Activated naive CD4-positive, alpha-beta T cell treated with anti-CD3 and anti-CD28 coated beads for 36 hours (primary cell): ENCODE data around the gene ALK. TPM values are rescaled to one million over a fixed set of nuclear protein-coding genes. Genes with fewer than 3 reads are reported as not detected.

ENCODE experiments used
- CTCF ChIA-PET: fragments of 350-600 bp; sonication (Branson Sonifier 250); formaldehyde crosslinking; loops from one replicate; lab custom pipeline; 2021; ENCODE audit warnings: antibody characterized with exemption; lab: Charles Lee
- DNase-seq: peaks from one replicate; pipeline ENCODE4 v3.0.0-alpha.2; 2020
- H3K27ac Mint-ChIP-seq: one replicate; pipeline ENCODE4 v1.8.0; 2021; ENCODE audit warnings: mild to moderate bottlenecking, mixed read lengths
- H3K27me3 Mint-ChIP-seq: one replicate; pipeline ENCODE4 v1.8.0; 2021; ENCODE audit warnings: low read depth, mixed read lengths
- H3K36me3 Mint-ChIP-seq: one replicate; pipeline ENCODE4 v1.8.0; 2021; ENCODE audit warnings: low read depth, mixed read lengths
- H3K4me1 Mint-ChIP-seq: one replicate; pipeline ENCODE4 v1.8.0; 2021; ENCODE audit warnings: low read depth, mixed read lengths
- H3K4me3 Mint-ChIP-seq: one replicate; pipeline ENCODE4 v1.8.0; 2021; ENCODE audit warnings: mild to moderate bottlenecking, moderate library complexity, mixed read lengths
- H3K9me3 Mint-ChIP-seq: one replicate; pipeline ENCODE4 v1.8.0; 2021; ENCODE audit warnings: mixed read lengths
- intact Hi-C: fragments of 100-400 bp; cut with micrococcal nuclease; formaldehyde crosslinking; loops from one replicate; pipeline ENCODE4 v1.15.1; 2023
- total RNA-seq, 2 experiments: library from RNA; stranded (reverse); gene quantifications; one replicate each; pipeline ENCODE4 v1.2.3, GENCODE V29; 2021

The ALK gene
- total RNA-seq, 2 experiments from 2014 or later: not detected

- CTCF ChIA-PET: interaction anchor here (1.2 kb wide), 1 partner anchor 9 kb away, joined by 10 read pairs; no protein-coding TSS in a partner anchor
These were observed 603.4 kb downstream of the ALK start for GRCh38 chr2:29317801-29318485.

DNA sequence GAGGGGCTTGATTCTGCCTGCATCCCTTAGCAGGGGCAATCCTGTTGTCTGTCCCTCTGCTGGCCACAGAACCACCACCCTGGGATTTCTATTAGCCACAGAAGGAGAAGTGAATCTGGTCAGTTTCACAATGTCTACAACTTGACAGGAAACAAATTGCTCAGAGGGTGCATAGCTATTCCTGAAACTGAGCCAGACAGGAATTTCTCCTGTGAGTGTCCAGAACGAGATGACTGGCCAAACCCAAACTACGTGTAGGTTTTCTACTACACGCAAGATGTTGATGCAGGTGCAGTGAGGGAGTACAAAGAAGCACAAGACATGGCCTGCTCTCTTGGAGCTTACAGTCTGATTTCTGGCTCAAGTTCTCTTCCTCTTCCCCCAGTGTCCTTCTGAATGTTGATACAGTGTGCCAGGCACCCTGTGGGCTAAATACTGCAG lies 604.3 kb downstream of the ALK start:
- Mint-ChIP-seq H3K4me1 (peaks cover 37% of the 10 kb centered on the region), H3K27ac (no peak overlapping the region), H3K9me3 (no peaks in the 10 kb centered on the region), H3K36me3 (no peaks in the 10 kb centered on the region), H3K27me3 (peaks cover 33% of the 10 kb centered on the region), H3K4me3 (no peak overlapping the region)
- DNase-seq: peak; percentile 16
- intact Hi-C loops: loop anchor here (5.0 kb wide), 2 partner anchors 200 to 305 kb away; partner anchors contain the start of gene CLIP4
- CTCF ChIA-PET: interaction anchor here (1.1 to 1.2 kb wide), 2 partner anchors 8 to 105 kb away, joined by 3 to 10 read pairs; no protein-coding TSS in a partner anchor

More at GRCh38 chr2:29317801-29318485, 603.4 kb downstream of the ALK start:
- no peak overlapping the region for H3K27ac Mint-ChIP-seq
- H3K9me3 Mint-ChIP-seq: no peaks in the 10 kb centered on the region
- H3K36me3 Mint-ChIP-seq: no peaks in the 10 kb centered on the region
- H3K27me3 Mint-ChIP-seq: peaks cover 33% of the 10 kb centered on the region
- no peak overlapping the region for H3K4me3 Mint-ChIP-seq
- H3K4me1 Mint-ChIP-seq: peaks cover 41% of the 10 kb centered on the region
- intact Hi-C loops: loop anchor here (5.0 kb wide), 2 partner anchors 201 to 306 kb away; partner anchors contain the start of gene CLIP4
- DNase-seq: no peak

DNA sequence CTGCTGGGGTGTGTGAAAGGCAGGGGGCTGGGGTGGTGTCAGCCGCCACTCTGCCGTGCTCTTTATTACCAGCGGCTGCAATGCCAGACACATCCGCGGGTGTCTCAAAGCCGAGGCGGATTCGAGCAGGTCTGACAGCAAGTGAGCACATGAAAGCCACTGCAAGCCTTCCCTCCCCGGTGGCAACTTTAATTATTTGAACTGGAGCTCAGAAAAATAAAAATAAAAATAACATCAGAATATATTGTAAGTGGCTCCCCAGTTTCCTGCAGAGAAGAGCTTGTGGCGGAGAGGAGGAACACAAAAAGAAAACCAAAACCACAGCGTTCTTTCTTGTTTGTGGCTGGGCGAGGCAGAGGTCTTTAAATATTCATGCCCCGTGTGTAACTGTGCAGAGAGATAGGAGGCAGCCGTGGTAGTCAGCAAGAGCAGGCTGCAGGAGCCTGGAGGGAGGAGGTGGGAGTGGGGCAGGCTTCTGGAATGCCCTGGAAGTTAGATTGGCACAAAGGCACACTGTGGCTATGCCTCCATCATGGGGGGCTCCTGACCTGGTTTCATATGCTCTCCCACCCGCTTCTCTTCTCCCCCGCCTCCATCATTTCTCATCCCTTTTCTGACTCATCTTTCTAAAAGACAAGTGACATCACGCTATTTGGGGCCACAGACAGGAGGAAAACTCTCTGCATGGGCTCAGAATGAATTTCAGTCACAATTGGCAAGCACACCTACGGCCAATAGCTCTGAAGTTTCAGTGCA lies 606.4 kb downstream of the ALK start:
- Mint-ChIP-seq H3K4me1 (peaks cover 33% of the 10 kb centered on the region), H3K36me3 (no peaks in the 10 kb centered on the region), H3K4me3 (peak overlapping the region; percentile 63), H3K27ac (peak overlapping the region; percentile 63), H3K27me3 (peaks cover 36% of the 10 kb centered on the region), H3K9me3 (no peaks in the 10 kb centered on the region)
- DNase-seq: peak; percentile 76
- CTCF ChIA-PET: interaction anchor here (0.7 to 1.3 kb wide), 3 partner anchors 8 to 162 kb away, joined by 3 to 4 read pairs (median 4); no protein-coding TSS in a partner anchor
- intact Hi-C loops: loop anchor here (1.0 to 5.0 kb wide), 3 partner anchors 10 to 303 kb away; partner anchors contain the start of gene CLIP4

GRCh38 chr2:29311458-29311857 lies 609.9 kb downstream of the ALK start:
- intact Hi-C loops: no loop called here
- DNase-seq: no peak
- Mint-ChIP-seq H3K27ac (no peak overlapping the region), H3K4me1 (peaks cover 19% of the 10 kb centered on the region), H3K27me3 (peaks cover 21% of the 10 kb centered on the region), H3K4me3 (no peak overlapping the region), H3K9me3 (no peaks in the 10 kb centered on the region), H3K36me3 (no peaks in the 10 kb centered on the region)
- CTCF ChIA-PET: interaction anchor here (0.7 kb wide), 1 partner anchor 612 kb away, joined by 3 read pairs; no protein-coding TSS in a partner anchor

- no peak for DNase-seq
- H3K27me3 Mint-ChIP-seq: peaks cover 21% of the 10 kb centered on the region
- no peaks in the 10 kb centered on the region for H3K36me3 Mint-ChIP-seq
- no peak overlapping the region for H3K4me3 Mint-ChIP-seq
- CTCF ChIA-PET: interaction anchor here (0.7 to 3.1 kb wide), 2 partner anchors 21 to 613 kb away, joined by 3 to 14 read pairs; no protein-coding TSS in a partner anchor
- H3K9me3 Mint-ChIP-seq: no peaks in the 10 kb centered on the region
- intact Hi-C loops: no loop called here
- H3K27ac Mint-ChIP-seq: no peak overlapping the region
- peaks cover 17% of the 10 kb centered on the region for H3K4me1 Mint-ChIP-seq
These were observed 610.6 kb downstream of the ALK start for GRCh38 chr2:29310650-29311348.

DNA sequence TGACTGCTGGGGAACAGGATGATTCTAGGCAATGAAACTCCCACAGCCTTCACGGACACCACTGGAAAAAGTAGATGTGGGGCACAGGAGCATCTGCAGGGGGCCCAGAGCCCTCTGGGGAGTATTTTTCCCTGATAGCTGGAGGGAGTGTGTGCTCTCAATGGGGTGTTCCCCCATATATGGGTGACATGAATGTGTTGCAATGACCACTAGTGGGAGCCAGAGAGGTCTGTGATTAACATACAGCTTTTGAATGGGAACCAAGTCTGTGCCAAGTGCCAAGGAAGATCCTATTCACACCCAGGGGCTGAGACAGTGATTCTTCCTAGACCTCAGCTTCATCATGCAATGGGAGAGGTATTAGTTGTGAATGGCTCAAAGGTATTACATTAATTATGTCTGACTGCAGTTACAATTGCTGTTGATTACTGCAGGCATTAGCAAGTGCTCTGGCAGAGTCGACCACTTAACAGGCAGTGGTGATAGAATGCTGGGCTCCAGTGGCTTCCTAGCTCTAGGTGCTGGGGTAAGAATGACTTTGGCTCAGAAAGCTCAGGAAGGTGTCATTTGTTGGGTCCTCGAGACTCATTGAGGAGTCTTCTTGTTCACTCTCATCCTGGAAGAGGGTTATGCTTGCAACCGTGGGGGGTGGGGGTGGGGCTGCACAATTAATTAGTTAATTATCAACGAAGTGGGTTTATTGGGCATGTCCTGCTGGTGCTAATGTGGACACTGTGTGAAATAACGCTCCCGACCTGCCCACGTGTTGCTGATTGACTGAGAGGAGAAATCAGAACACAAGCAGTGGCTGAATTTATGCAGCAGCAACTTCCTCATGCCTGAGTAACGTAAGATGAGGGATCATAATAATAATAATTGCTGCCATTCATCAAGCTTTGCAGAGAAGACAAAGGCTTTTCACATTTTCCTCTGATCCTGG lies 612.0 kb downstream of the ALK start:
- H3K27me3 Mint-ChIP-seq: peaks cover 20% of the 10 kb centered on the region
- intact Hi-C loops: loop anchor here (1.0 kb wide), 1 partner anchor 21 kb away; no protein-coding TSS in a partner anchor
- H3K27ac Mint-ChIP-seq: no peak overlapping the region
- peak; percentile 76 for DNase-seq
- CTCF ChIA-PET: interaction anchor here (0.6 to 3.1 kb wide), 21 partner anchors 8 to 1402 kb away, joined by 3 to 14 read pairs (median 4); no protein-coding TSS in a partner anchor
- no peaks in the 10 kb centered on the region for H3K36me3 Mint-ChIP-seq
- no peak overlapping the region for H3K4me3 Mint-ChIP-seq
- peaks cover 2% of the 10 kb centered on the region for H3K4me1 Mint-ChIP-seq
- H3K9me3 Mint-ChIP-seq: no peaks in the 10 kb centered on the region

- no peaks in the 10 kb centered on the region for H3K9me3 Mint-ChIP-seq
These were observed 613.0 kb downstream of the ALK start for GRCh38 chr2:29308366-29308765.

GRCh38 chr2:29307519-29307918 lies 613.9 kb downstream of the ALK start:
- no peak overlapping the region for H3K4me3 Mint-ChIP-seq
- peaks cover 18% of the 10 kb centered on the region for H3K27me3 Mint-ChIP-seq
- no peak for DNase-seq
- H3K9me3 Mint-ChIP-seq: no peaks in the 10 kb centered on the region
- no peaks in the 10 kb centered on the region for H3K4me1 Mint-ChIP-seq
- no peaks in the 10 kb centered on the region for H3K36me3 Mint-ChIP-seq
- no peak overlapping the region for H3K27ac Mint-ChIP-seq
- CTCF ChIA-PET: interaction anchor here (1.3 to 3.1 kb wide), 3 partner anchors 18 to 112 kb away, joined by 3 to 14 read pairs (median 6); no protein-coding TSS in a partner anchor
- intact Hi-C loops: no loop called here

More at GRCh38 chr2:29308366-29308765, 613.0 kb downstream of the ALK start:
- Mint-ChIP-seq H3K4me1 (no peaks in the 10 kb centered on the region), H3K27ac (no peak overlapping the region), H3K27me3 (peaks cover 15% of the 10 kb centered on the region), H3K4me3 (no peak overlapping the region), H3K36me3 (no peaks in the 10 kb centered on the region)
- no peak for DNase-seq
- CTCF ChIA-PET: interaction anchor here (0.6 to 3.1 kb wide), 18 partner anchors 9 to 1403 kb away, joined by 3 to 14 read pairs (median 5); no protein-coding TSS in a partner anchor
- intact Hi-C loops: no loop called here

GRCh38 chr2:29305762-29306161 lies 615.6 kb downstream of the ALK start:
- no peaks in the 10 kb centered on the region for H3K36me3 Mint-ChIP-seq
- intact Hi-C loops: no loop called here
- no peaks in the 10 kb centered on the region for H3K9me3 Mint-ChIP-seq
- DNase-seq: no peak
- H3K27ac Mint-ChIP-seq: no peak overlapping the region
- CTCF ChIA-PET: no interaction called here
- no peak overlapping the region for H3K4me3 Mint-ChIP-seq
- H3K4me1 Mint-ChIP-seq: no peaks in the 10 kb centered on the region
- peaks cover 12% of the 10 kb centered on the region for H3K27me3 Mint-ChIP-seq

GRCh38 chr2:29304399-29305060 lies 616.9 kb downstream of the ALK start:
- H3K9me3 Mint-ChIP-seq: no peaks in the 10 kb centered on the region
- no peak overlapping the region for H3K4me3 Mint-ChIP-seq
- no peak for DNase-seq
- CTCF ChIA-PET: interaction anchor here (0.7 kb wide), 2 partner anchors 29 to 52 kb away, joined by 4 to 6 read pairs; no protein-coding TSS in a partner anchor
- intact Hi-C loops: no loop called here
- H3K27ac Mint-ChIP-seq: no peak overlapping the region
- H3K27me3 Mint-ChIP-seq: peaks cover 16% of the 10 kb centered on the region
- H3K4me1 Mint-ChIP-seq: no peaks in the 10 kb centered on the region
- no peaks in the 10 kb centered on the region for H3K36me3 Mint-ChIP-seq
